Measurements from ENCODE around the gene CYTH4. TPM values are rescaled to one million over a fixed set of nuclear protein-coding genes. Genes with fewer than 3 reads are reported as not detected.

CYTH4 gene
- total RNA-seq, 1 donor from 2014 or later = 2.9 TPM

DNA sequence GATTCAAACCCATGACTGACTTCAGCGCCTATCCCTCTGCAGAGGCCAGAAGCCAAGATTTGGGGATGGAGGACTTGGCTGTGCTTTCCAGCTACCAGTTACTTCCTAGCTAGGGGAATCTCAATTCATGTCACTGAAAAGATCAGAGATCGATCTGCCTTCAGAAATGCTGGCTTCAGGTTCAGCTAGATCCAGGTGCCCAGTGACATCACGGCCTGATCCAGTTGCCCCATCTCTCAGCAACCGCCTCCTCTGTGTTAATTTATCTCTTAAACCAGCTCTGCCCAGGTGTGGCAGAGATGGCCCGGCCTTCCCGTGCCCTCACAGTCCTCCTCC, 24.2 kb downstream of the CYTH4 start:
- DNase-seq (ENCODE audit: low spot score in 2 of 2) = no peak
- FAIRE-seq = no peak

DNA sequence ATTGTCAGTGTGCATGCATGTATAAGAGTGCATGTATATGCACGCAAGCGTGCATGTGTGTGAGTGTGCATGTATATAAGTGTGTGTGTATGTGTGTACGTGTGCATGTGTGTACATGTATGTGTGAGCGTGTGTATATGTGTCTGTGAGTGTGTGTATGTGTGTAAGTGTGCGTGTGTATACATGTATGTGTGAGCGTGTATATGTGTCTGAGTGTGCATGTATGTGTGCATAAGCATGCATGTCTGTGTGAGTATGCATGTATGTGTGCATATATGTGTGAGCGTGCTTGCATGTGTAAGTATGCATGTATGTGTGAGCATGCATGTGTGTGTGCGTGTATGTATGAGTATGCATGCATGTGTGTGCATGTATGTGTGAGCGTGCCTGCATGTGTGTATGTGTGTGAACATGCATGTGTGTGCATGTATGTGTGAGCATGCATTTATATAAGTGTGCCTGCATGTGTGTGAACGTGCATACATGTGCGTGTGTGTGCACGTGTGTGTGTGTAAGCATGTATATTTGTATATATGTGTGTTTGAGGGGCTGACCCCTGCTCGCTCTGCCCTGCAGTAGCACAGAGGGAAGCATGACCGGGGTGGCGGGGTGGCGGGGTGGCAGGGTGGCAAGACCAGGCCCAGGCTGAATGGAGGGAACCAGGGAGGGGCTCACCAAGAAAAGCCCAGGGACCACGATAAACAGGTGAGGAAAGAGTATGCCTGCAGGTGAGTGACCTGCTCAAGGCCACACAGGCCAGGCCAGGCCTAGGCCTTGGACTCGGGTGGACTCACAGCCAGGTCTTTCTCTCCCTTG, 26.3 kb downstream of the CYTH4 start:
- FAIRE-seq (no peak), DNase-seq (ENCODE audit: low spot score in 2 of 2) (no peak)

DNA sequence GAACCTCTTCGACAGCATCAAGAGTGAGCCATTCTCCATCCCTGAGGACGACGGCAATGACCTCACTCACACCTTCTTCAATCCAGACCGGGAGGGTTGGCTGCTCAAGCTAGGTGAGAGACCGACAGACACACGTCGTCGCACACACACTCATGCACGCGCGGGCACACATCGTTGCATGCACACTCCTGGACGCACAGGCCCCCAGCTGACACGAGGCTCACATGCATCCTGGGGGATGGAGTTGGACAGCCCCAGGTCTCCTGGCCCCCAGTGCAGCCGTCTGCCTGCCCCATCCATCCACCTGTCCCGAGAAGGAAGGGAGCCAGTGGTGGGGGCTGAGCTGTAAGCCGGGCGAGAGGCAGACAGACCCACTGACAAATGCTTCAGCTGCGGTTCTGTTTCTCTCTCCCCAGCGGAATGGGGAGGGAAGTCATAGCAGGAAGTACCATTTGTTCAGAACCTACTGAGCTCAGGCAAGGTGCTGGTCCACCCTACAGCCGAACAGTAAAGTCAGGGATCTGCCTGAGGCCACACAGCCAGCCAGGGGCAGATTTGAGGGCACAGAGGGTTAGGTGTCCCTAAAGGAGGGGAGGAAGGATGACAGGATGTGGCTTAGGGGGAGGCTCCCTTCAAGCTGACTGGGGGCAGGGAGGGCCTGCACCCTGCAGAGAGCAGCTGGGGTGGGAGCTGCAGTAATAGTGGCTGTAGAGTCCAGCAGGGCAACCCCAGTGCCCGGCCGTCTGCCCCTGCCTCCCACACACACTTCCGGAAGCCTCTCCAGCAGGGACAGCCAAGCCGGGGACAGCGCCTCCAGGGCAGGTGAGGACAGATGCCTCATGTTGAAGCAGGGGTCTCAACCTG, 27.1 kb downstream of the CYTH4 start:
- DNase-seq (ENCODE audit: low spot score in 2 of 2) (no peak), FAIRE-seq (no peak)

DNA sequence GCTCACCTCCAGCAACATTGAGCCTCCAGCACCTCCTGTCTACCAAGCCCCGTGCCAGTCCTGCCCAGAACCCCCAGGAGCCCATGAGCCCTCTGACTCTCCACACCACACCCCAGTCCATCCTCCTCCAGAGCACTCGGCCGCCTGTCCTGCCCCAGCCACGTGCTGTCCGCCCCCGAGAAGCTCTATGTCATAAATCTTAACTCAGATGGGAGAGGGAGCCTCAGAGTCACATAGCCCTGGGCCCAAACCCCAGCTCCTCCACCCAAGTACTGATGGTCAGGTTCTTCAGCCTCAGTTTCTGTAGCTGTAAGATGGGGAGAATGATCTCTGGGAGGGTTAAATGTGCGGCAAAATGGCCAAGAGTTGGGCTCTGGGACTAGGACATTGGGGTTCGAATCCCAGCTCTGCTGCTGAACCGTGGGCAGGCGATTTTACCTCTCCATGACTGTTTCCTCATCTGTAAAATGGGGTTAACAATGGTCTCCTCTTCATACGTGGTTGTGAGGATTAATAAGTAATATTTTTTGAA, 27.8 kb downstream of the CYTH4 start:
- no peak for FAIRE-seq
- DNase-seq (ENCODE audit: low spot score in 2 of 2) = no peak

DNA sequence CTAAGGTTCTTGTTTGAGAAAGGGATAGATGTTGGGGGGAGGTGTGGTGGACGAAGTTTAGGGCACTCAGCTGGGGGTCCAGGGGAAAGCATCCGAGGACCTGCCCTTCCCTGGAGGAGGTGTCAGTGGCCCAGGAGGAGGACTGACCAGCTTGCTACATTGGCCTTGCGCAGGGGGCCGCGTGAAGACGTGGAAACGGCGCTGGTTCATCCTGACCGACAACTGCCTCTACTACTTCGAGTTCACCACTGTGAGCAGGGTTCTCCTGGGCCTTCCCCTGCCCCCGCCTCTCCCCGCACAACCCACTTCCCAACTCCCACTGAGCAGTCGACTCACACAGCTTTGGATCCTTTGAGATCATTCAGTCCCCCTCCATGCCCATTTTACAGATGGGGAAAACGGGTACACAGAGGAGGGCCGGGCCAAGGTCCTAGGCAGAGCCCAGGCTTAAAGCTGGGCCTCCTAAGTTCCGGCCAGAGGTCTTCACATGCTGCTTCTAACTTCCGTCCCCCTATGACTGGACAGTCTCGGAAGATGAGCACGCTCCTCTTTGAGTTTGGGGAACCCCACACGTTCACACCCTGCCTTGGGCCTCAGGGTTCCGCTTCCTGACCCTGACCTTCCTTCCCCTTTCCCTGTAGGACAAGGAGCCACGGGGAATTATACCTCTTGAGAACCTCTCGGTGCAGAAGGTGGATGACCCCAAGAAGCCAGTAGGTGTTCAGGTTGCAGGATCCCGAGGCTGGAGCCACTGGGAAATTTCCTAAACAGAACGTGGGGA, 28.7 kb downstream of the CYTH4 start:
- FAIRE-seq (no peak), DNase-seq (ENCODE audit: low spot score in 2 of 2) (no peak)

DNA sequence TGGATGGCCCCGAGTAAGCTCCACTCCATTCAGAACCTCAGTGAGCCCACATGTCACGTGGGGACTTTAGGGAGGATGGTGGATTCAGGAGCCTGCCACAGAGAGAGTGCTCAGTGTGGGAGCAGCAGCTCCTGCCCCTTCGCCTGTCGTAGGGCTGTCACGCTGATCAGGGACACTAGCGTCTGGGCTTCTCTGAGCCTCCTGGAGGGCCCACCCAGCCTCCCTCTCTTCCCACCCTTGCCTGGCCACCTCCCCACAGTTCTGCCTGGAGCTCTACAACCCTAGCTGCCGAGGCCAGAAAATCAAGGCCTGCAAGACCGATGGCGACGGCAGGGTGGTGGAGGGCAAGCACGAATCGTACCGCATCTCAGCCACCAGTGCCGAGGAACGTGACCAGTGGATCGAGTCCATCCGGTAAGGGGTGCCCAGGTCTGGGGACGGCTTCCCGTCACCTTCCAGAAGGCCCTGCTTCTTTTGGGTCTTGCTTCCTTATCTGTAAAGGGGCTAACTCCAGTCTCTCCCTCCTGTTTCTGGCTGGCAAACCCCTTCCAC, 29.5 kb downstream of the CYTH4 start:
- FAIRE-seq (no peak), DNase-seq (ENCODE audit: low spot score in 2 of 2) (no peak)

DNA sequence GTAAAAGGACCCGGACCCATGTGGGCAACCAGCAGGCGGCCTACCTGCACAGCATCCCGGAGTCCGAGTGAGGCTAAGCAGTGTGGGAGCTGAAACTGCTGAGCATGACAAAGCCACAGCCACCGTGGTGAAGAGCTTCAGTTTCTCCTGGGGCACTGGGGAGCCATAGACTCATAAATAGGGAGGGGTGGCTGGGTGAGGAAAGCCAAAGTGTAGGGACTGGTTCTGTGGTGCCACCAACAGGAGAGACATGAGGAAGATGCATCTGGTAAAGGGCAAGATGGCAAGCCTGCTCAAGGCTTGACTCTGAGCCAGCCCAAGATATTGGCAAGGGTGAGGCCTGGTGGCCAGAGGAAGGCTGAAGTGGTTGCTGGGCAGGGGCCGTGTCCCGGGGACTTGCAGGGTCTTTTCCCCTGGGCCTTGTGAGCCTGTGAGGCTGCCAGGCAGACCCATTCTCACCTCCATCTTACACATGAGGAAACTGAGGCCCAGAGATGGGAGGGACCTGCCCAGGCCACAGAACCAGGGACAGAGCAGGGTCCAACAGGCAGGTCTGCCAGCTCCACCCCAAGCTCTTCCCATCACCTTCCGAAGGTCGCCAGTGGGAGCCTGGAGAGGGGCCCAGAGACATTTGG, 30.4 kb downstream of the CYTH4 start:
- FAIRE-seq = no peak
- no peak for DNase-seq (ENCODE audit: low spot score in 2 of 2)

DNA sequence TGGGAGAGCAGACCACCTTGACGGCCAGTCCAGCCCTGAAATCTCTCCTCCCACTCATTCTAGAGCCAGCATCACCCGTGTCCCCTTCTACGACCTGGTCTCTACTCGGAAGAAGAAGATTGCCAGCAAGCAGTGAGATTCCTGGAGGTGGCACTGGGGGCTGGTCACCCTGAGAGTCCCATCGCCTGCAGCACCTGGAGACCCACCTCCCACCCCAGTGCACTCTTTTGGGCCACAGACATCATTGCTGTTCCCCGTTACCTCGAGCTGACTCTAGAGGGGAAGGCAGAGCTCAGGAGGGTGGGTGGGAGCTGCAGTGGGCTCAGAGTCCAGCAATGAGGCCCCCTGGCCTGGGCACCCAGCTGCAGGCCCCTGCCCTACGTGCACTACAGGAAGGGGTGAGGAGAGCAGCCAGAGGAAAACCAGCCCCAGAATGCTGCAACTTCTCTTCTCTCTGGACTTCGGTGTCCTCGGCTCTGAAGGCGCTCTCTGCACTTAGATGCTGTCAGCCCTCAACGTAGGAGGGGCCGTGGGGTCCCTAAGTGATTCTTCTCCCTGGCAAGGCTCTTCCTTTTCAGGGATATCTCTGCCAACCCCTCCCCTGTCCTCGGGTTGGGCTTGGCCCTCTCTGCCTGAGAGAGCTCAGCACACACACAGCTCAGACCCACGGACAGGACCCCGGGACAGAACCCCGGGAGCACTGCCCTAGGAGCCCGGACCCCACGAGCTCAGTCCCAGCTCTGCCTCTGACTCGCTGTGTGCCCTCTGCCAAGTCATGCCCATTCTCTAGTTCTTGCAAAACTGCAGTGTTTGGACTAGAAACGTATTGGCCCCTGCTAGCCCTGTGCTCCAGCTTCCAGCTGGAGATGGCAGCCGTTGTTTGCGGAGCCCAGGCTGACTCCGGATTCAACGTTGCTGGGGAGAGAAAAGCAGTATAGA, 31.3 kb downstream of the CYTH4 start:
- FAIRE-seq (no peak), DNase-seq (ENCODE audit: low spot score in 2 of 2) (no peak)

DNA sequence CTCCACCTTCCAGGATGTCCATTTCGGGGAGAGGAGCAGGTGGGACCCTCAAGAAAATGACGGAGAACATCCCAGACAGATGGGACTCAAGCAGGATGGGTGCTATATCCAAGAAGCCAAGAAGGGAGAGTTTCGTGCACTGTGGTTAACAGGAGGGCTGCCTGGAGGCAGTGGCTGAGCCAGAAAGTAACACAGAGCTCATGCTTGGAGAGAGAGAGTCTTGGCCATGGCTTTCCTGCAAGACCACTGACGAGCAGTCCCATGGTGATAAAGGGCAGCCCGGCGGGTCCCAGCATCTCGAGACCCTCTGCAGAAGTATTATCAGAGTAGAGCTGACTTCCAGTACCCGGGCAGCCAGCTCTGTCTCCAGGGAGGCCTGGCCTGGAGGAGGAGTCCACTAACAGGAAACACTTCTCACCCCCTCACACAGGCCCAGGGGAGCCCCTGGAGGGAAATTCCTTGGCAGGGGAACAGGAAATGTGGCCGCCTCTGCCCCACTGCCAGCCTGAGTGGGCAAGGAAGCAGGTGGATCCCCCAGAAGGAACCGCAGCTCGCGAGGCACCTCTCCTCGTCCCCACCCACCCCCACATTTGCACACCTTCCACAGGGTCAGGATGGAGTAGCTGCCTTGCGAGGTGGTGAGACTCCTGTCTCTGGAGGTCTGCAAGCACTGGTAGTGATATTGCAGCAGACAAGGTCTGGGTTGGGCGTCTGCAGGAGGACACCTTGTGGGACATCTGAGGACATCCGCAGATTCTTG, 32.2 kb downstream of the CYTH4 start:
- FAIRE-seq (no peak), DNase-seq (ENCODE audit: low spot score in 2 of 2) (no peak)

DNA sequence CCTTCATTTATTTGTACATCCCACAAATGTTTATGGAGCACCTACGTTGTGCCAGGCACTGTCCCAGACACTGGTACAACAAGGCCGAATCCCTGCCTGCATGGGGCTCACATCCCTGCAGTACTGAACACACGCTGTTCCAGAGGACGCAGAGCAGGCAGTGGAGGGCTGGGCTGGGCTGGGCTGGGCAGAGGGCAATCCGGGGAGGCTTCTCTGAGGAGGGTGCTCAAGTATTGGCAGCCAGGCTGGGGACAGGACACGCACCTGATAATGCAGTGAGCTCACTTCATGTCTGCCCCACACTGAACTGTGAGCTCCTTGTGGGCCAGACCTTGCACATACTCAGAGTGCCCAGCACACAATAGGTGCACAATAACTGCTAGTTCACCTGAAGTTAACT, 34.1 kb downstream of the CYTH4 start:
- FAIRE-seq (no peak), DNase-seq (ENCODE audit: low spot score in 2 of 2) (no peak)

DNA sequence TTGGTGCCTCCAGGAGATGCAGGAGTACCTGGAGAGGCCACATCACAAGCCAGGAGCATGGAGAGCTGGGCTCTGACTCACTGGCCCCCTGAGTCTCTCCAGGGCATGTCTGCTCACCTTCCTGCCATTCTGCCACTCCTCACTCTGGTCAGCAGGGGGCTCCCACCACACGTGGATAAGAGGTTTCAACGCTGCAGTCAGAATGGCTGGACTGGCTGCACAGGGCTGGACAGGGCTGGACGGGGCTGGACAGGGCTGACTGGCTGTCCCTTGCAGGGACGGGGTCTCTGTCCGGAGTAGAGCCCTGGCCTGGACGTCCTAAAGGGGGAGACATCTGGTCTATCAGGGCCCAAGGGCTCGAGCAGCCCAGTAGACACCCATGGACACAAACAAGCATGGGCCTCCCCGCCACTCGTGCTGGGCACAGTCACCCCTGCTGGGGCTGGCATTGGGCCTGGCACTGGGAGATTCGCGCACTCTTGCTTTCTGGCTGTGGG, 34.6 kb downstream of the CYTH4 start:
- FAIRE-seq (no peak), DNase-seq (ENCODE audit: low spot score in 2 of 2) (peak; percentile 71 to 92)

DNA sequence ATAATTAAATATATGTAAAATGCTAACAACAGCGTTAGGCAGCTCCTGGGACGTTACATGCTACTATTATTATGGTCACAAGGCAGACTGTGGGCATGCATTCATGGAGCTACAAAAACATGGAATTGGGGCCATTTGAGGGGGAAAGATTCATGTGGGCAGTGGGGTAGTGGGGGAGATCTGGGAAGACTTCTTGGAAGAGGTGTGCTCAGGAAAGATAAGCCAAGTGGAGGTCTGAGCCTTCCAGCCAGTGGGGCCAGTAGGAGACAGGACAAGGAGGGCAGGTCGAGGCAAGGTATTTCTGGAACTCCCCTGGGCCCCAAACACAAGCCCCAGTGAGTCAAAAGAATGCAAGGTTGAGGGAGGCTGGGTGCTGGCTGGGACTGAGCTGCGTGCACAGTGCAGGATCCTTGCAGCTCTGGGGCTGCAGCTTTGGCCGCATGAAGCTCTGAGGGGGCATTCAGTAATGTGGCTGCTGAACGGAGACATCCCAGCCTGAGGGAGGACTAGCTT, 35.4 kb downstream of the CYTH4 start:
- FAIRE-seq (no peak), DNase-seq (ENCODE audit: low spot score in 2 of 2) (no peak)

DNA sequence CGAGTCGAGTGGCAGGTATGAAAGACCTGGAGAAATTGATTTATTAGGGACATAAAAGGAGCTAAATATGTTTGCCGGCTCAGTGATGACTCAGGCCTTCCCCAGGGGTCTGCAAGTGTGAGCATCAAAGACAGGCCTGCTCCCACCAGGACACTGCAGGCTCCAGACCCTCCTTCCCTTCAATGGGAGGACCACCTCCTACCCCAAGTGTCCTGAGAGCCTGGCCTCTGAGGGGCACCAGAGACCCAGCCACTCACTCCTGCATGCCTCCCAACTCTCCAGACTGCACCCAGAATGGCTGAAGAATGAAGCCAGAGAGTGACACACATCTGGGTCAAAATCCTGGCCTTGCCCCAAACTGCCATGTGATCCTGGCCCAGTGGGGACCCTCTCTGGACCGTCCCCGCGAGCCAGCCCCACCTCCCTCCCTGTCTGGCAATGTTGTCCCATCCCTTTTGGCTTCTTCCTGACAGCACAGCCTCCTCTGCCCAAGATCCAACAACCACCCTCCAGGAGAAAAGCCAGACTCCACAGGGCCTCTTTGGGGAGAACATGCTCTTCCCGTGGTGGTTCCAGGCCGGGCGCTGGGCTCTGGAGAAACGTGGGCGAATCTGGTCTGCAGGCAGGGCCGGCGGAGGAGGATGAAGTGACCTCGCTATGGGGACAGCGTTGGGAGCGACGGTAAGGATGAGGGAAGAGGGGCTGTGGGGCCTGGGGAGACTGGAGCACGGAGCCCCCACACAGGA, 36.2 kb downstream of the CYTH4 start:
- FAIRE-seq (no peak), DNase-seq (ENCODE audit: low spot score in 2 of 2) (no peak)

DNA sequence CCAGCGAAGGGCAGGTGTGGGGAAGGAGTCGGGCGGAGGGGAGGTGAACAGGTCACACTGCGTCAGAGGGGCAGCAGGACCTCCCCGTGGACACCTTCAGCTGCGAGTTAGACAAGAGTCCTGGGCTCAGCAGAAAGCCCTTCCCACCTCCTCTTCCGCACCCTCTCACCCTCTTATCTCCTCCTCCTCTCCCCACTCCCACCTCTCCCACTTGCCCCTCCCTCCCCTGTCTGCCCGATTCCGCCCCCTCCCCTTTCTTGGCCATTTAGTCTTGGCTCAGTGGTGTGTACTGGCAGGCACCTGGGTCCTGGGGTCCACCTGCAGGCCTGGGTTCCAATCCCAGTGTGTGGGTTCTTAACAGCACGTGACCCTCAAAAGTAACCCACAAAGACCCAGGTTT, 37.2 kb downstream of the CYTH4 start:
- no peak for FAIRE-seq
- DNase-seq (ENCODE audit: low spot score in 2 of 2) = no peak

DNA sequence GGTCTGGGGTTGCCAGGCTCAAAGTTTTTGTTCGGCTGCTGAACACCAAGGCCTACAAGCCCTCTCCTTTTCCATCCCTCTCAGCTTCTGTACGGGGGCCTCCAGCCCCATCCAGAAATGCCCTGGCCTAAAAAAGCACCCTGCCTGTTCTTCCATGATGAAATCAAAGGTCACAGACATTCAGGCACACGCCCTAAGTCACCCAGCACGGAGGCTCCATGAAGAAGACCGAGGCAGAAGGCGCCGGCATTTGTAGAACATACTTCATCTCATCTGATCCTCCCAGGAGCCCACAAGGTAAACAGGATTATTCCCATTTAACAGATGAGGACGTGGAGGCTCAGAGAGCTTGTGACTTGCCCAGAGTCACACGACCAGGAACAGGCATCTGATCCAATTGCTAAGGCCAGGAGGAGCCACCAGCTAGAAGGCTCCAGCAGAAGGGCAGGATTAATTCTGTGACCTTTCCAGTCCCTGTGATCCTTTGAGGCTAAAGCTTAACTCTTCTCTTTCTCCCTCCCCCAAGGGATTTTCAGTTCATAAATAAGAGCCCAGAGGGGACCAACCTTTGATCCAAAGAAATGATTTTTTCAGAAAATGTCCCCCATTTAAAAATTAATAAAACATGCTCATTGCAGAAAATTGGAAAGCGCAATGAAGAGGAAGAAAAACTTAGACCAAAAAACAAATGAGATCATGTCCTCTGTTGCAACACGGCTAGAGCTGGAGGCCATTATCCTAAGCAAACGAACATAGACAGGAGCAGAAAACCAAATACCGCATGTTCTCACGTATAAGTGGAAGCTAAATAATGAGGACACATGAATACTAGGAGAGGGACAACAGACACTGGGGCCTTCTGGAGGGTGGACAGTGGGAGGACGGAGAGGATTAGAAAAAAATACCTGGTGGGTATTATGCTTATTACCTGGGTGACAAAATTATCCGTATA, 38.7 kb downstream of the CYTH4 start:
- no peak for FAIRE-seq
- DNase-seq (ENCODE audit: low spot score in 2 of 2) = no peak
